ENCODE measurements around the gene TMEM134.

DNA sequence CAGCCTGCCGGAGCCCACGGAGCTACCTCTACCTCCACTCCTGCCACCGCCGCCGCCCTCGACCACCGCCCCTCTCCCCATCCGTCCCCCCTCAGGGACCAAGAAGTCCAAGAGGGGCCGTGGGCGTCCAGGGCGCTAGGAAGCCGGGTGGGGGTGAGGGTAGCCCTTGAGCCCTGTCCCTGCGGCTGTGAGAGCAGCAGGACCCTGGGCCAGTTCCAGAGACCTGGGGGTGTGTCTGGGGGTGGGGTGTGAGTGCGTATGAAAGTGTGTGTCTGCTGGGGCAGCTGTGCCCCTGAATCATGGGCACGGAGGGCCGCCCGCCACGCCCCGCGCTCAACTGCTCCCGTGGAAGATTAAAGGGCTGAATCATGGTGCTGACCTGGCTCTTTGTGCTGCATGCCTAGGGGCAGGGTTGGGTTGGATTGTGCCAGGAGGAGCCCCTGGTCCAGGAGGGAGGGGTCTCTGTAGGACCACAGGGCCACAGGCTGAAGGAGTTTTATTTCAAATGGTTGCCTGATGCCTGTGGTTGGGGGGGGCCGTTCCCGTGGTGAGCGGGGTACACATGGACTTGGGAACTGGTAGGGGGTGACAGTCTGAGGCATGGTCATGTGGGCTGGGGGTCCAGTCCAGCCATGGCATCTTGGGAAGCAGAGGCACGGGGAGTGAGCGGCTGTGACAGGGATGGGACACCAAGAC is 33.9 kb downstream of the TMEM134 start:
- TF ChIP-seq, protein P1, sequence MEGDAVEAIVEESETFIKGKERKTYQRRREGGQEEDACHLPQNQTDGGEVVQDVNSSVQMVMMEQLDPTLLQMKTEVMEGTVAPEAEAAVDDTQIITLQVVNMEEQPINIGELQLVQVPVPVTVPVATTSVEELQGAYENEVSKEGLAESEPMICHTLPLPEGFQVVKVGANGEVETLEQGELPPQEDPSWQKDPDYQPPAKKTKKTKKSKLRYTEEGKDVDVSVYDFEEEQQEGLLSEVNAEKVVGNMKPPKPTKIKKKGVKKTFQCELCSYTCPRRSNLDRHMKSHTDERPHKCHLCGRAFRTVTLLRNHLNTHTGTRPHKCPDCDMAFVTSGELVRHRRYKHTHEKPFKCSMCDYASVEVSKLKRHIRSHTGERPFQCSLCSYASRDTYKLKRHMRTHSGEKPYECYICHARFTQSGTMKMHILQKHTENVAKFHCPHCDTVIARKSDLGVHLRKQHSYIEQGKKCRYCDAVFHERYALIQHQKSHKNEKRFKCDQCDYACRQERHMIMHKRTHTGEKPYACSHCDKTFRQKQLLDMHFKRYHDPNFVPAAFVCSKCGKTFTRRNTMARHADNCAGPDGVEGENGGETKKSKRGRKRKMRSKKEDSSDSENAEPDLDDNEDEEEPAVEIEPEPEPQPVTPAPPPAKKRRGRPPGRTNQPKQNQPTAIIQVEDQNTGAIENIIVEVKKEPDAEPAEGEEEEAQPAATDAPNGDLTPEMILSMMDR (conservative IDR thresholded peaks at IDR 0.05; ENCODE audit: low read length) = no peak
- no peak for TF ChIP-seq EZH2phosphoT487 (IDR thresholded peaks at IDR 0.05; ENCODE audit: borderline replicate concordance, low read depth, low read length)

Data from OCI-LY7 (cell line).